PC-3 (cell line): Measurements from ENCODE around the gene ZFP3.
"Not testable (repeated sequence)": the region's sequence is repeated elsewhere in the genome, so short reads cannot be mapped to it uniquely, and the experiment has no call there.

ENCODE experiments used
- EZH2 ChIP-seq: fragments of 300-600 bp; sonication (generic); IDR thresholded peaks from one replicate; pipeline ENCODE4 v1.6.1; 2017; ENCODE audit warnings: antibody characterized with exemption, mild to moderate bottlenecking, low read length; ENCODE audit not compliant: unreplicated experiment
- EZH2phosphoT487 ChIP-seq: fragments of 300-600 bp; sonication (generic); IDR thresholded peaks from 2 replicates; pipeline ENCODE4 v1.6.1; 2018; ENCODE audit warnings: mild to moderate bottlenecking, antibody characterized with exemption, low read length, borderline replicate concordance
- TF ChIP-seq, protein P1 (sequence below): fragments of 300-600 bp; sonication (generic); conservative IDR thresholded peaks from 2 replicates; pipeline ENCODE4 v1.5.1; 2017; ENCODE audit warnings: antibody characterized with exemption, low read depth, mild to moderate bottlenecking, low read length

GRCh38 chr17:5030168-5030567 is 48.1 kb upstream of the ZFP3 start:
- TF ChIP-seq, protein P1, sequence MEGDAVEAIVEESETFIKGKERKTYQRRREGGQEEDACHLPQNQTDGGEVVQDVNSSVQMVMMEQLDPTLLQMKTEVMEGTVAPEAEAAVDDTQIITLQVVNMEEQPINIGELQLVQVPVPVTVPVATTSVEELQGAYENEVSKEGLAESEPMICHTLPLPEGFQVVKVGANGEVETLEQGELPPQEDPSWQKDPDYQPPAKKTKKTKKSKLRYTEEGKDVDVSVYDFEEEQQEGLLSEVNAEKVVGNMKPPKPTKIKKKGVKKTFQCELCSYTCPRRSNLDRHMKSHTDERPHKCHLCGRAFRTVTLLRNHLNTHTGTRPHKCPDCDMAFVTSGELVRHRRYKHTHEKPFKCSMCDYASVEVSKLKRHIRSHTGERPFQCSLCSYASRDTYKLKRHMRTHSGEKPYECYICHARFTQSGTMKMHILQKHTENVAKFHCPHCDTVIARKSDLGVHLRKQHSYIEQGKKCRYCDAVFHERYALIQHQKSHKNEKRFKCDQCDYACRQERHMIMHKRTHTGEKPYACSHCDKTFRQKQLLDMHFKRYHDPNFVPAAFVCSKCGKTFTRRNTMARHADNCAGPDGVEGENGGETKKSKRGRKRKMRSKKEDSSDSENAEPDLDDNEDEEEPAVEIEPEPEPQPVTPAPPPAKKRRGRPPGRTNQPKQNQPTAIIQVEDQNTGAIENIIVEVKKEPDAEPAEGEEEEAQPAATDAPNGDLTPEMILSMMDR = not testable (repeated sequence)
- TF ChIP-seq EZH2phosphoT487, EZH2: not testable (repeated sequence)
